HG02870 (cell line): Measurements from ENCODE around the gene NCKAP5.

Experiments
- ATAC-seq: cut with Tn5 transposase; IDR thresholded peaks from one replicate; pipeline ENCODE4 v1.9.1; 2021; ENCODE audit warnings: mild to moderate bottlenecking, moderate library complexity; ENCODE audit not compliant: unreplicated experiment

NCKAP5 gene

DNA sequence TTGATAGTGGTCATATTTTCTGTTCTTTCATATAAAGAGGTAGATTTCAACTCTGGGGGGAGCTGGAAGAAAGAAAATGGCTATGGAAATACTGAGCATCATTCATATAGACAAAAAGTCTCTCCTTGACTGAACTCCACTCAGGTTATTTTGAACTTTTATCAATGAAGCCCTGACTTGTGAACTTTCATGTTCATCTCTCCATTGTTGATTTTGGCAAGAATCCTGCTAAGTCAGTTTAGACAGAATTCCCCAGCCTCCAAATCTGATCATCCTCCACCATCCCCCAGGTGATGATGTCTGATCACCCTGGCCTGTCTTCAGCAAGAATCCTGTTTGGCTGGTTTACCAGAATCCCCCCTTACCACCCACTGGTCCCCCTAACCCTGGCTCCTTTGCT, 395.0 kb downstream of the NCKAP5 start:
- no peak for ATAC-seq

- ATAC-seq: no peak
Observed at GRCh38 chr2:133171393-133172004, 396.8 kb downstream of the NCKAP5 start.

DNA sequence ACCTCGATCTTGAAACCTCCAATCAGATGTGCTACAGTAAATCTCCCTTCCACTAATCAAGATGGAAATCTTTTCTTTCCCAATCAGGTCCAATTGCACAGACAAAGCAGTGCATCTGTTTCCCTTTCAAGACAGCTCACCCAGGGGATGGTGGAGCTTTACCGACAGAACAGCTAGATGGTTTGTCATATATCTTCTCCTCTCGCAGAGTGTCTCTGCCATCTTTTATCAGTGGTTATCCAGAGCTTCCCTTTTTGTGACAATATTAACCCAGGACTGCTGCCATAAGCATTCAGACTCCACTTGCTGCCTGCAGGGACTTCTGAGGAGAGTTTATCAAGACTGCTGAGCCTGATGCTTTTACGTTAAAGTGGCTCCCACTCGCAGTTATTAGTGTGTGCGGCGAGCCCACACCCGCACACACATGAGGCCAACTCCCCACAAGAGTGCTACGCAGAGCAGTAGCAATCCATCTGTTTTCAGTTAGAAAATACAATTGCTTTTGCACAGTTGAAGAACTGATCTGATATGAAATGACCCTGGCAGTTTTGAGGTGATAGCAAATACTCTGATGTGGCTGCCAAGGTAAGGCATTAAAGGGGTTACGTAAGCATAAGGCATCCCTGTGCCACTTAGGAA, 398.9 kb downstream of the NCKAP5 start:
- ATAC-seq: no peak

DNA sequence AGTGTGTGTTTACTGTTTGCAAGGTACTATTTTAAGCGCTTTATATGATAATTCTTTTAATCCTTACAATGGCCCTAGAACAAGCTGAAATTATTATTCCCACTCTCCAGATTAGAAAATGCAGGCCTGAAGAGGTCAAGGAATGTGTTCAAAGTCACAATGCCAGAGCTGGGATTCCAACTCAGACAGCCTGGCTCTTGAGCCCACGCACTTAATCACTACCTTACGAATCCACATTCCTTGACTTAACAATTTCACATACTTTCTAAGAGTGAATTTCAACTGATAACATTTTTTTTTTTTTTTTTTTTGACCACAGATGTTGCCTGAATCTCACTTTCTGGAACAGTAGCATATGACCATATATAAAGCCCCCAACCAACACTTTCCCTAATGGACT, 400.3 kb downstream of the NCKAP5 start:
- no peak for ATAC-seq

- no peak for ATAC-seq
Observed at GRCh38 chr2:133167223-133167622, 401.0 kb downstream of the NCKAP5 start.

- ATAC-seq: no peak
Observed at GRCh38 chr2:133166031-133166430, 402.2 kb downstream of the NCKAP5 start.

- no peak for ATAC-seq
Observed at GRCh38 chr2:133163111-133163510, 405.2 kb downstream of the NCKAP5 start.

DNA sequence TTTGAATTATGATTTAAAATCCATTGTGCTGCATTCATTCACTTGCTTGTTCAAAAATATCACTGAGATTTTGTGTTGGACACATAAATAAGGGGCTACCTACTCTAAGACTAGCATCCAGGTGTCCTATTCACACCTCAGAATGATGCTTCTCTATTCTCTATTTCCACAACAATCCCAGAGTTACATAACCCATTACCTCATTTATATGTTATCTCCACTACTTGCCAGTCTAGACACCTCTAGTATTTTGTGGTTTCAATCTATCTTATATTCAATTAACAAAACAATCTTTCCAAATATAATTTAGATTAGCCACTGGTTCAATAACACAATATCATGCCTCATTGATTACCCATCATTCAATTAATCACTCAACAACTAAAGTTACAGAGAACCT, 409.8 kb downstream of the NCKAP5 start:
- no peak for ATAC-seq

GRCh38 chr2:133158024-133158423, 410.2 kb downstream of the NCKAP5 start:
- ATAC-seq: no peak

GRCh38 chr2:133157141-133157540, 411.1 kb downstream of the NCKAP5 start:
- ATAC-seq: no peak

GRCh38 chr2:133152801-133153200, 415.5 kb downstream of the NCKAP5 start:
- no peak for ATAC-seq

DNA sequence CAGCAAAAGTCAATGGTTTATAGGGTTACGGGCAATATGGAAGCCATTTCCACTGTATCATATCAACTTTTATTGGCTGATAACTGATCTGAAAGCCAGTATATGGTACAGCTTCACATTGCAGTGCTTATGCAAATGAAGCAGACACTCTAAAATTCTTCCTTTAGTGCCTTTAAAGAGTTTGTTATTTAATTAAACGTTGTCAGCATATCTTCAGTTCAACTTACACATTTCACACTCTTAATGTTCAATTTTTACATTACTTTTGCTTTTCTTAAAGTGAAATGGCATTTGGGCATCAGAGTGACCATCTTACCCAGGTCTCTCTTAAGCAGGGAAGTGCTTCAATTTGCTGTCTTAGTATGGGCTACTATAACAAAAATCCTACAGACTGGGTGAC, 420.1 kb downstream of the NCKAP5 start:
- ATAC-seq: no peak

- no peak for ATAC-seq
Observed at GRCh38 chr2:133146893-133147292, 421.4 kb downstream of the NCKAP5 start.

- ATAC-seq: no peak
Observed at GRCh38 chr2:133143645-133144044, 424.6 kb downstream of the NCKAP5 start.

- peak; percentile 56 for ATAC-seq
Observed at GRCh38 chr2:133142087-133142486, 426.2 kb downstream of the NCKAP5 start.

- no peak for ATAC-seq
Observed at GRCh38 chr2:133140620-133141019, 427.6 kb downstream of the NCKAP5 start.

GRCh38 chr2:133139847-133140533, 428.3 kb downstream of the NCKAP5 start:
- ATAC-seq: no peak

DNA sequence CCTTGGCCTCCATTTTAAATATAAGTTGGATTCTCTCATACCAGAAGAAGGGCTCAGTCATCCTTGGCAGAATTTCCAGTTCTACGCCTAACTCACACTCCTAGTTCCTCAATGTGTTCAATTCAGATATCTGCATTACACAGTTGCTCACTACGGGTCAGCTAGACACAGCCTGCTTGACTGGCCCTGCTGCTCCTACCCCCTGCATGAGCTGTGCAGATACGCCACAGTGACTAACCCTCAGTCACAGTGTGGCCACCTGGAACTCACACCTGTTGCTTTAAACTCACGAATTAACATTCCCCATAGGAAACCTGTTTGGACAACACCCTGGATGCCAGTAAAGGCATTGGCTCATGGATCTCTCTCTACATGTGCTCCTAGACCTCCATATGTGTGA, 429.6 kb downstream of the NCKAP5 start:
- no peak for ATAC-seq

DNA sequence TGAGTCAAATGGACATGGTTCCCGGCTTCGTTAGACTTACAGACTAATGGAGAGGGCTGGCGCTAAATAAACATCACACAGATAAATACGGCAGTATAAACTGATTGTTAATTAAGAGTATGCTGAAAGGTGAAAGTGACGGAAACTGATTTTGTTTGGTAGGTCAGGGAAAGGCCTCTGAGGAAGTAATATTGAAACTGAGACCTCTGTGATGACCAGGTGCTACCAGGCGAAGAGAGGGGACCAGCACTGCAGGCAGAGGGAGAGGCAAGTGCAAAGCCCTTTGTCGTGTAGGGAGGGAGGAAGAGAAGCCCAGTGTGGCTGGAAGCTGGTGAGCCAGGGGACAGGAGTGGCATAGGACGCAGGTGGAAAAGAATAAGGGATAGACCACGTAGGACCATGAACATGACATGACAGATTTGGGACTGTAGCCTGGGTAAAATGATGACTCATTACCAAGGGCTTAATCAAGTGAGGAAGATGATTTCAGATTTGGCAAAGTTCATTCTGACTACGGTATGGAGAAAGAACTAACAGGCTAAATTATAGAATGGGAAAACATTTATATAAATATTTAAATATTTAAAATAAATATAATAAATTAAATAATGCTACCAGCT, 433.1 kb downstream of the NCKAP5 start:
- ATAC-seq: no peak

GRCh38 chr2:133130548-133131246, 437.6 kb downstream of the NCKAP5 start:
- peak; percentile 50 for ATAC-seq

DNA sequence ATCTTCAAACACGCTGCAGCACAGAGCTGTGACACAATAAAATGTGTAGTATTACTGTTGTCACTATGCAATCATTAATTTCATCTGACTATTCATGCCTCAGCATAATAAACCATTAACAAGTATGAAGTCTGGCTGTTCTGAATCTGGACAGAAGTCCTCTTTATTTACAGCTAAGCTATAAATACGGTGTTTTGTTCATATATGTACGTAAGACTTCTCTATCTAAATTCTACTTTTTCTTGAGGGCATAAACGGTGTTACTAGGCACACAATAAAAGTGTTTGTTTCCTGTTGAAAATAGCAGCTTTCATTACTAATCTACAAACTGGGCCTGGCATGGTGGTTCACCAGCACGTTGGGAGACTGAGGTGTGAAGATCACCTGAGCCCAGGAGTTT, 443.8 kb downstream of the NCKAP5 start:
- ATAC-seq: no peak
